HepG2 (cell line): ENCODE data around the gene CENPP. TPM values are rescaled to one million over a fixed set of nuclear protein-coding genes. Genes with fewer than 3 reads are reported as not detected.
A peak's percentile ranks its signal among the peaks of the same experiment; 100 is the strongest.

Experiments
- ARNTL ChIP-seq: sonication (generic); formaldehyde crosslinking; IDR thresholded peaks from 2 replicates; pipeline ENCODE4 v1.4.0; 2020; ENCODE audit warnings: mild to moderate bottlenecking, missing genetic modification reagents
- ATF7-NPFF ChIP-seq: sonication (generic); formaldehyde crosslinking; IDR thresholded peaks from 2 replicates; pipeline ENCODE4 v1.8.1; 2023; ENCODE audit warnings: mild to moderate bottlenecking, low read depth, missing genetic modification reagents, moderate library complexity
- KLF16 ChIP-seq, 2 experiments: sonication (generic) in 1 of 2; formaldehyde crosslinking in 1 of 2; IDR thresholded peaks; 2 replicates each; pipeline versions ENCODE4 v1.6.1 to v1.8.0; 2016 to 2023; ENCODE audit warnings: missing genetic modification reagents in 2 of 2, missing compliant biosample characterization in 1 of 2
- KMT2A ChIP-seq: sonication (generic); formaldehyde crosslinking; IDR thresholded peaks from 2 replicates; pipeline ENCODE4 v1.4.0; 2020; ENCODE audit warnings: missing genetic modification reagents
- MED13 ChIP-seq: sonication (generic); formaldehyde crosslinking; IDR thresholded peaks from 2 replicates; pipeline ENCODE4 v1.5.0; 2020; ENCODE audit warnings: missing genetic modification reagents
- MTF2 ChIP-seq: sonication (generic); formaldehyde crosslinking; IDR thresholded peaks from 2 replicates; pipeline ENCODE4 v1.5.0; 2020; ENCODE audit warnings: missing genetic modification reagents, borderline replicate concordance
- PHF21A ChIP-seq: sonication (generic); formaldehyde crosslinking; IDR thresholded peaks from 2 replicates; pipeline ENCODE4 v1.5.0; 2020; ENCODE audit warnings: mild to moderate bottlenecking, missing genetic modification reagents
- RXRB ChIP-seq: IDR thresholded peaks from 2 replicates; pipeline ENCODE4 v1.6.1; 2016; ENCODE audit warnings: borderline replicate concordance, missing genetic modification reagents, missing compliant biosample characterization
- SP1 ChIP-seq, 2 experiments: fragments of 450-650 bp in 1 of 2; sonication (generic) in 1 of 2; formaldehyde crosslinking in 1 of 2; IDR thresholded peaks; 2 replicates each; pipeline versions ENCODE4 v1.4.0 to v1.6.1; 2016 to 2020; ENCODE audit warnings: missing genetic modification reagents in 1 of 2
- TCF7 ChIP-seq: sonication (generic); IDR thresholded peaks from 2 replicates; pipeline ENCODE4 v1.6.1; 2016; ENCODE audit warnings: antibody characterized with exemption, low read depth
- TCF7L2 ChIP-seq: IDR thresholded peaks from 2 replicates; pipeline ENCODE4 v1.6.1; 2011; ENCODE audit warnings: mild to moderate bottlenecking, low read depth, low read length, moderate library complexity
- ZFAT ChIP-seq: sonication (generic); formaldehyde crosslinking; conservative IDR thresholded peaks from 2 replicates; pipeline ENCODE4 v1.8.1; 2023; ENCODE audit warnings: missing genetic modification reagents, inconsistent platforms
- ZFP36L2 ChIP-seq: sonication (generic); formaldehyde crosslinking; IDR thresholded peaks from 2 replicates; pipeline ENCODE4 v1.4.0; 2020; ENCODE audit warnings: missing genetic modification reagents
- ZNF224 ChIP-seq: sonication (generic); formaldehyde crosslinking; IDR thresholded peaks from 2 replicates; pipeline ENCODE4 v1.5.0; 2020; ENCODE audit warnings: mild to moderate bottlenecking, missing genetic modification reagents
- ZNF563 ChIP-seq: sonication (generic); formaldehyde crosslinking; IDR thresholded peaks from 2 replicates; pipeline ENCODE4 v1.8.0; 2022; ENCODE audit warnings: mild to moderate bottlenecking, moderate library complexity, missing genetic modification reagents
- polyA plus RNA-seq, 8 experiments: library from polyadenylated mRNA; depleted of rRNA in 3 of 8; stranded (reverse) in 7 of 8; unstranded in 1 of 8; fragments of >200 nt; fragmentation: Illumina TruSeq in 4 of 8; extraction: Trizol in 4 of 8; gene quantifications; 2 replicates each; pipeline versions ENCODE4 v1.2.1 to v1.2.3, GENCODE V29; 2011 to 2016; ENCODE audit warnings: low read depth in 4 of 8, missing spikeins in 1 of 8, mixed read lengths in 1 of 8; ENCODE audit not compliant: insufficient read depth in 1 of 8
- total RNA-seq, 5 experiments: library from RNA; depleted of rRNA; stranded (reverse); fragments of >200 nt; fragmentation: Illumina TruSeq; extraction: Trizol; gene quantifications; 2 replicates each; pipeline ENCODE4 v1.2.3, GENCODE V29; 2016; ENCODE audit warnings: low read depth in 1 of 5
- TF ChIP-seq, protein P1 (sequence below): sonication (generic); formaldehyde crosslinking; IDR thresholded peaks from 2 replicates; pipeline ENCODE4 v1.8.0; 2022; ENCODE audit warnings: mild to moderate bottlenecking, missing genetic modification reagents; ENCODE audit not compliant: insufficient replicate concordance
- TF ChIP-seq, protein P2 (sequence below): sonication (generic); formaldehyde crosslinking; IDR thresholded peaks from 2 replicates; pipeline ENCODE4 v1.8.0; 2022; ENCODE audit warnings: missing genetic modification reagents, low read depth, mild to moderate bottlenecking, borderline replicate concordance
- TF ChIP-seq, protein P3 (sequence below): sonication (generic); IDR thresholded peaks from 2 replicates; pipeline ENCODE4 v1.6.1; 2016; ENCODE audit warnings: low read depth, borderline replicate concordance
- TF ChIP-seq, protein P4 (sequence below): sonication (generic); formaldehyde crosslinking; IDR thresholded peaks from 2 replicates; pipeline ENCODE4 v1.5.1; 2020; ENCODE audit warnings: mild to moderate bottlenecking, missing genetic modification reagents, moderate library complexity
- TF ChIP-seq, protein P5 (sequence below): IDR thresholded peaks from 2 replicates; pipeline ENCODE4 v1.6.1; 2016; ENCODE audit warnings: low read depth

Gene CENPP
- total and polyA plus RNA-seq, 2 of the 13 experiments (the other 11 are each of a cell fraction or from before 2014, with no cell fraction given) = 2.0 to 11.4 TPM

DNA sequence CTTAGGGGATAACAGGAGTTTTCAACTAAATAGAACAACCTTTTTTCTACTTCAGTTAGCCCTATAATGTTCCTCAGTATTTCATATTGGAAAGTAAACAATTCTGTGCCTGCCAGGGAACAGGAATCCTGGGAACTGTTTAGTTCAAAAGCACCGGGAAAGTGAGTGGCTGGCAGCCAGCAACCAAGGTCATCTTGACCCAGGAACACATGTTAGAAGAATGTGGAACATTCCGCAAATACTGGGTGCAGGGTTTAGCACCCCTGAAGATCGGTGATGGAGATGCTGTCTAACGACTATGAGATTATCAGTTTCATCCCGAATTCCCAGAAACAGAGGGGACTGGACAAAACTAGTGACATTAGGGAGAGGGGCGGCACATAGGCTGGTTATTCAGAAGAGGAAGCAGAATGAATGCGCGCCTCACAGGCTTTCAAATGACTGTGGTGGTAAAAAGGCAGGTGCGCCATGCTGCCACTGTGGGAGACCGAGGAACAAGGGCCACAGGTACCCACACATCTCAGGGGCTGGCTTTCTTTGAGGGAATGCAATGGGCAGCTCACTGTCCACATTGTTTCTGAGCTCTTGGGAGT is 293.0 kb downstream of the CENPP start (continued):
- 0 out of 2 replicates have a peak, but pooled peaks have one; percentile 30 for TF ChIP-seq ZNF224
- TF ChIP-seq PHF21A (CRISPR knock-in tag) = peak; percentile 34; the same call in 1 of the 2 replicates
- TF ChIP-seq SP1 (IDR thresholded peaks at IDR 0.05) = no peak
- TF ChIP-seq SP1 (CRISPR knock-in tag; IDR thresholded peaks at IDR 0.05) = no peak
- no peak for TF ChIP-seq ATF7-NPFF (CRISPR knock-in tag)
- TF ChIP-seq, protein P1, sequence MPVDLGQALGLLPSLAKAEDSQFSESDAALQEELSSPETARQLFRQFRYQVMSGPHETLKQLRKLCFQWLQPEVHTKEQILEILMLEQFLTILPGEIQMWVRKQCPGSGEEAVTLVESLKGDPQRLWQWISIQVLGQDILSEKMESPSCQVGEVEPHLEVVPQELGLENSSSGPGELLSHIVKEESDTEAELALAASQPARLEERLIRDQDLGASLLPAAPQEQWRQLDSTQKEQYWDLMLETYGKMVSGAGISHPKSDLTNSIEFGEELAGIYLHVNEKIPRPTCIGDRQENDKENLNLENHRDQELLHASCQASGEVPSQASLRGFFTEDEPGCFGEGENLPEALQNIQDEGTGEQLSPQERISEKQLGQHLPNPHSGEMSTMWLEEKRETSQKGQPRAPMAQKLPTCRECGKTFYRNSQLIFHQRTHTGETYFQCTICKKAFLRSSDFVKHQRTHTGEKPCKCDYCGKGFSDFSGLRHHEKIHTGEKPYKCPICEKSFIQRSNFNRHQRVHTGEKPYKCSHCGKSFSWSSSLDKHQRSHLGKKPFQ (CRISPR knock-in tag) = peak; percentile 38
- TF ChIP-seq KMT2A (CRISPR knock-in tag) = no peak
- peak; percentile 45 for TF ChIP-seq RXRB (CRISPR knock-in tag)
- TF ChIP-seq, protein P2, sequence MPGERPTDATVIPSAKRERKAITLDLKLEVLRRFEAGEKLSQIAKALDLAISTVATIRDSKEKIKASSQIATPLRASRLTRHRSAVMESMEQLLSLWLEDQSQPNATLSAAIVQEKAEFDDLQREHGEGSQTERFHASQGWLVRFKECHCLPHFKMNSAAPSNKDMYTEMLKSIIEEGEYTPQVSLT = no peak
- 0 out of 2 replicates have a peak, but pooled peaks have one; percentile 20 for TF ChIP-seq ARNTL
- TF ChIP-seq, protein P3, sequence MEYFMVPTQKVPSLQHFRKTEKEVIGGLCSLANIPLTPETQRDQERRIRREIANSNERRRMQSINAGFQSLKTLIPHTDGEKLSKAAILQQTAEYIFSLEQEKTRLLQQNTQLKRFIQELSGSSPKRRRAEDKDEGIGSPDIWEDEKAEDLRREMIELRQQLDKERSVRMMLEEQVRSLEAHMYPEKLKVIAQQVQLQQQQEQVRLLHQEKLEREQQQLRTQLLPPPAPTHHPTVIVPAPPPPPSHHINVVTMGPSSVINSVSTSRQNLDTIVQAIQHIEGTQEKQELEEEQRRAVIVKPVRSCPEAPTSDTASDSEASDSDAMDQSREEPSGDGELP = peak; percentile 49; the same call in 1 of the 2 replicates
- no peak for TF ChIP-seq ZFAT
- no peak for TF ChIP-seq MTF2 (CRISPR knock-in tag)
- TF ChIP-seq MED13 (CRISPR knock-in tag) = no peak
- TF ChIP-seq, protein P4, sequence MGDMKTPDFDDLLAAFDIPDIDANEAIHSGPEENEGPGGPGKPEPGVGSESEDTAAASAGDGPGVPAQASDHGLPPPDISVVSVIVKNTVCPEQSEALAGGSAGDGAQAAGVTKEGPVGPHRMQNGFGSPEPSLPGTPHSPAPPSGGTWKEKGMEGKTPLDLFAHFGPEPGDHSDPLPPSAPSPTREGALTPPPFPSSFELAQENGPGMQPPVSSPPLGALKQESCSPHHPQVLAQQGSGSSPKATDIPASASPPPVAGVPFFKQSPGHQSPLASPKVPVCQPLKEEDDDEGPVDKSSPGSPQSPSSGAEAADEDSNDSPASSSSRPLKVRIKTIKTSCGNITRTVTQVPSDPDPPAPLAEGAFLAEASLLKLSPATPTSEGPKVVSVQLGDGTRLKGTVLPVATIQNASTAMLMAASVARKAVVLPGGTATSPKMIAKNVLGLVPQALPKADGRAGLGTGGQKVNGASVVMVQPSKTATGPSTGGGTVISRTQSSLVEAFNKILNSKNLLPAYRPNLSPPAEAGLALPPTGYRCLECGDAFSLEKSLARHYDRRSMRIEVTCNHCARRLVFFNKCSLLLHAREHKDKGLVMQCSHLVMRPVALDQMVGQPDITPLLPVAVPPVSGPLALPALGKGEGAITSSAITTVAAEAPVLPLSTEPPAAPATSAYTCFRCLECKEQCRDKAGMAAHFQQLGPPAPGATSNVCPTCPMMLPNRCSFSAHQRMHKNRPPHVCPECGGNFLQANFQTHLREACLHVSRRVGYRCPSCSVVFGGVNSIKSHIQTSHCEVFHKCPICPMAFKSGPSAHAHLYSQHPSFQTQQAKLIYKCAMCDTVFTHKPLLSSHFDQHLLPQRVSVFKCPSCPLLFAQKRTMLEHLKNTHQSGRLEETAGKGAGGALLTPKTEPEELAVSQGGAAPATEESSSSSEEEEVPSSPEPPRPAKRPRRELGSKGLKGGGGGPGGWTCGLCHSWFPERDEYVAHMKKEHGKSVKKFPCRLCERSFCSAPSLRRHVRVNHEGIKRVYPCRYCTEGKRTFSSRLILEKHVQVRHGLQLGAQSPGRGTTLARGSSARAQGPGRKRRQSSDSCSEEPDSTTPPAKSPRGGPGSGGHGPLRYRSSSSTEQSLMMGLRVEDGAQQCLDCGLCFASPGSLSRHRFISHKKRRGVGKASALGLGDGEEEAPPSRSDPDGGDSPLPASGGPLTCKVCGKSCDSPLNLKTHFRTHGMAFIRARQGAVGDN = no peak; the same call in 1 of the 2 replicates
- no peak for TF ChIP-seq TCF7L2
- TF ChIP-seq, protein P5, sequence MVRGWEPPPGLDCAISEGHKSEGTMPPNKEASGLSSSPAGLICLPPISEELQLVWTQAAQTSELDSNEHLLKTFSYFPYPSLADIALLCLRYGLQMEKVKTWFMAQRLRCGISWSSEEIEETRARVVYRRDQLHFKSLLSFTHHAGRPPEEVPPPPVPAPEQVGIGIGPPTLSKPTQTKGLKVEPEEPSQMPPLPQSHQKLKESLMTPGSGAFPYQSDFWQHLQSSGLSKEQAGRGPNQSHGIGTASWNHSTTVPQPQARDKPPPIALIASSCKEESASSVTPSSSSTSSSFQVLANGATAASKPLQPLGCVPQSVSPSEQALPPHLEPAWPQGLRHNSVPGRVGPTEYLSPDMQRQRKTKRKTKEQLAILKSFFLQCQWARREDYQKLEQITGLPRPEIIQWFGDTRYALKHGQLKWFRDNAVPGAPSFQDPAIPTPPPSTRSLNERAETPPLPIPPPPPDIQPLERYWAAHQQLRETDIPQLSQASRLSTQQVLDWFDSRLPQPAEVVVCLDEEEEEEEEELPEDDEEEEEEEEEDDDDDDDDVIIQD (CRISPR knock-in tag) = peak; percentile 70
- 0 out of 4 replicates have a peak, but pooled peaks of 1 of the 2 experiments have one; percentile 42 for TF ChIP-seq KLF16 (CRISPR knock-in tag; IDR thresholded peaks at IDR 0.05)
- peak; percentile 60; the same call in 1 of the 2 replicates for TF ChIP-seq TCF7
- no peak for TF ChIP-seq ZFP36L2 (CRISPR knock-in tag)
- TF ChIP-seq ZNF563 (CRISPR knock-in tag) = no peak
